ENCODE results near the gene CFI. TPM values are rescaled to one million over a fixed set of nuclear protein-coding genes. Genes with fewer than 3 reads are reported as not detected.

Gene CFI
- polyA plus RNA-seq, 3 donors, result not detected

DNA sequence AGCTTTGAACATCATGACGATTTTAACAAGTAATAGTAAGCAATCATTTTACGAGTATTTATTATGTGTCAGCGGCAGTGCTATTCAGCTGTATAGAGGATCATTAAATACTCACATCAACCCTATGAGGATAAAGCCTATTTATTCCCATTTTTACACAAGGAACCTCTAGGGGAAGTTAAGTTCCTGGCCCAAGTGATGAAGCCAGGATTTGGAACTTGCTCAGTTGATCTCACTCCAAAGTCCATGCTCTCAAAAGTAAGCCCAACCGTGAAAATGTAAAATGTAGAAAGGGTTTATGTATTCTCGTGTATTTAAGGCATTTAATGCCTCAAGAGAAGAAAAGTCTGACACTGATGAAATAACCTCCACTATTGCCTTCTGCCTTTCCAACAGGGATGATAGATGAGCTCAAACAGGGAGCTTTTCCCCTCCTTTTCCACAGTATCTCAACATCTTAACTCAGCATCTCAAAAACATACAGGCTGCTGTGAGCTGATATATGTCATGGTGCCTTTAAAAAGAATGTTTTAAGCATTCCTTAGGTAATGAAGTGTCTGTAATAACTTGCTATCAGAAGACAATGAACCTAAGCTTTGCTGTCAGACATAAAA lies 36.9 kb downstream of the CFI start:
- H3K27ac Mint-ChIP-seq, result no peak overlapping the region
- DNase-seq, result no peak
- no peaks in the 10 kb centered on the region for H3K4me1 Mint-ChIP-seq
- no CpG with 5 or more reads among the region's 5 CpGs for WGBS (ENCODE audit: insufficient coverage)
- Histone ChIP-seq H3K4me1 (ENCODE audit: control insufficient read depth in 1 of 2, insufficient read depth in 2 of 2, low read length in 2 of 2) (no peaks in the 10 kb centered on the region), H3K79me2 (ENCODE audit: insufficient read depth, low read length) (no peaks in the 10 kb centered on the region), H2AFZ (ENCODE audit: insufficient read depth, low read depth, low read length, poor library complexity, severe bottlenecking) (no peak overlapping the region), H3K9ac (ENCODE audit: insufficient read depth, low read length, poor library complexity, severe bottlenecking) (no peak overlapping the region), H3K4me2 (replicated peaks; ENCODE audit: extremely low read depth, low read length, poor library complexity, severe bottlenecking) (no peak overlapping the region), H3K4me3 (replicated peaks in 1 of 3; ENCODE audit: low read depth in 2 of 3, low read length in 3 of 3) (no peak overlapping the region), H3K9me3 (replicated peaks in 1 of 2; ENCODE audit: control insufficient read depth in 1 of 2, insufficient read depth in 1 of 2, low read length in 2 of 2) (no peaks in the 10 kb centered on the region), H3K27ac (ENCODE audit: low read depth in 1 of 2, low read length in 2 of 2) (no peak overlapping the region), H3K36me3 (replicated peaks in 1 of 2; ENCODE audit: control insufficient read depth in 1 of 2, insufficient read depth in 2 of 2, low read length in 2 of 2) (no peaks in the 10 kb centered on the region), H3K27me3 (ENCODE audit: control insufficient read depth in 2 of 2, insufficient read depth in 2 of 2, low read length in 2 of 2) (no peaks in the 10 kb centered on the region), H4K20me1 (ENCODE audit: insufficient read depth, low read length) (no peaks in the 10 kb centered on the region)
- intact Hi-C loops (cut with micrococcal nuclease), result no loop called here
- H3K4me3 Mint-ChIP-seq, result no peak overlapping the region
- no peaks in the 10 kb centered on the region for H3K36me3 Mint-ChIP-seq
- no peaks in the 10 kb centered on the region for H3K27me3 Mint-ChIP-seq (ENCODE audit: low read depth in 3 of 3)
- TF ChIP-seq, protein P1, sequence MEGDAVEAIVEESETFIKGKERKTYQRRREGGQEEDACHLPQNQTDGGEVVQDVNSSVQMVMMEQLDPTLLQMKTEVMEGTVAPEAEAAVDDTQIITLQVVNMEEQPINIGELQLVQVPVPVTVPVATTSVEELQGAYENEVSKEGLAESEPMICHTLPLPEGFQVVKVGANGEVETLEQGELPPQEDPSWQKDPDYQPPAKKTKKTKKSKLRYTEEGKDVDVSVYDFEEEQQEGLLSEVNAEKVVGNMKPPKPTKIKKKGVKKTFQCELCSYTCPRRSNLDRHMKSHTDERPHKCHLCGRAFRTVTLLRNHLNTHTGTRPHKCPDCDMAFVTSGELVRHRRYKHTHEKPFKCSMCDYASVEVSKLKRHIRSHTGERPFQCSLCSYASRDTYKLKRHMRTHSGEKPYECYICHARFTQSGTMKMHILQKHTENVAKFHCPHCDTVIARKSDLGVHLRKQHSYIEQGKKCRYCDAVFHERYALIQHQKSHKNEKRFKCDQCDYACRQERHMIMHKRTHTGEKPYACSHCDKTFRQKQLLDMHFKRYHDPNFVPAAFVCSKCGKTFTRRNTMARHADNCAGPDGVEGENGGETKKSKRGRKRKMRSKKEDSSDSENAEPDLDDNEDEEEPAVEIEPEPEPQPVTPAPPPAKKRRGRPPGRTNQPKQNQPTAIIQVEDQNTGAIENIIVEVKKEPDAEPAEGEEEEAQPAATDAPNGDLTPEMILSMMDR (IDR thresholded peaks at IDR 0.05), result no peak
- no peaks in the 10 kb centered on the region for H3K9me3 Mint-ChIP-seq

DNA sequence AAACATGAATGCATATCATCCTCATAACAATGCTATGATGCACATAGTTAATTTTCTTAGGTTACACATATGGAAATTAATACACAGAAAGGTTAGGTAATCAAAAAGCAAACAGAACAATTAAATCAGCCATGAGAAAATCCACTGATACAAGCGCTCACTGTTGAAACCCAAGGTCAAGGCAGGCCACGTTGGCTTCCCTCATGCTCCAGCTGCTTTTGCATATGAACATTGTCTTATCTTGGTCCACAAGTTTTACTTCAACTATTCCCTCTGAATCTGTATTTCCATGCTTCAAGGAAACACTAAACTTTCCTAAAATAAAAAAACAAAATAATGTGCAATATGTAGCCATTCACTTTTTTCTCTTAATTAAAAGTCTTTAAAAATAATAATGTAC lies 37.4 kb downstream of the CFI start:
- H3K27me3 Mint-ChIP-seq (ENCODE audit: low read depth in 3 of 3), result no peaks in the 10 kb centered on the region
- Histone ChIP-seq H3K36me3 (replicated peaks in 1 of 2; ENCODE audit: control insufficient read depth in 1 of 2, insufficient read depth in 2 of 2, low read length in 2 of 2) (no peaks in the 10 kb centered on the region), H3K4me3 (replicated peaks in 1 of 3; ENCODE audit: low read depth in 2 of 3, low read length in 3 of 3) (no peak overlapping the region), H4K20me1 (ENCODE audit: insufficient read depth, low read length) (no peaks in the 10 kb centered on the region), H3K9ac (ENCODE audit: insufficient read depth, low read length, poor library complexity, severe bottlenecking) (no peak overlapping the region), H3K27me3 (ENCODE audit: control insufficient read depth in 2 of 2, insufficient read depth in 2 of 2, low read length in 2 of 2) (no peaks in the 10 kb centered on the region), H3K79me2 (ENCODE audit: insufficient read depth, low read length) (no peaks in the 10 kb centered on the region), H3K4me2 (replicated peaks; ENCODE audit: extremely low read depth, low read length, poor library complexity, severe bottlenecking) (no peak overlapping the region), H3K9me3 (replicated peaks in 1 of 2; ENCODE audit: control insufficient read depth in 1 of 2, insufficient read depth in 1 of 2, low read length in 2 of 2) (no peaks in the 10 kb centered on the region), H3K4me1 (ENCODE audit: control insufficient read depth in 1 of 2, insufficient read depth in 2 of 2, low read length in 2 of 2) (no peaks in the 10 kb centered on the region), H3K27ac (ENCODE audit: low read depth in 1 of 2, low read length in 2 of 2) (no peak overlapping the region), H2AFZ (ENCODE audit: insufficient read depth, low read depth, low read length, poor library complexity, severe bottlenecking) (no peak overlapping the region)
- no peaks in the 10 kb centered on the region for H3K4me1 Mint-ChIP-seq
- no peak overlapping the region for H3K27ac Mint-ChIP-seq
- no peak for DNase-seq
- TF ChIP-seq, protein P1 (IDR thresholded peaks at IDR 0.05), result no peak
- 83% methylated on average over 1 of the region's 2 CpGs for WGBS (ENCODE audit: insufficient coverage)
- H3K36me3 Mint-ChIP-seq, result no peaks in the 10 kb centered on the region
- intact Hi-C loops (cut with micrococcal nuclease), result no loop called here
- H3K9me3 Mint-ChIP-seq, result no peaks in the 10 kb centered on the region
- no peak overlapping the region for H3K4me3 Mint-ChIP-seq

Data from CD14-positive monocyte (primary cell).